Vagina (tissue), 2 donors: ENCODE results near the gene ABTB2. TPM values are rescaled to one million over a fixed set of nuclear protein-coding genes. Genes with fewer than 3 reads are reported as not detected.

Experiments
- DNase-seq, 2 donors: peaks; one replicate each; pipeline ENCODE4 v3.0.0-alpha.2; 2017; ENCODE audit errors: extremely low spot score in 2 of 2
- H3K27ac ChIP-seq: fragments of 200-600 bp; sonication (generic); one replicate; pipeline ENCODE4 v1.5.1; 2019
- H3K27me3 ChIP-seq: fragments of 200-600 bp; sonication (generic); one replicate; pipeline ENCODE4 v1.5.1; 2019
- H3K36me3 ChIP-seq, 2 donors: fragments of 200-600 bp; sonication (generic); one replicate each; pipeline ENCODE4 v1.5.1; 2017 to 2019
- H3K4me1 ChIP-seq: fragments of 200-600 bp; sonication (generic); one replicate; pipeline ENCODE4 v1.5.1; 2019
- H3K4me3 ChIP-seq, 2 donors: fragments of 200-600 bp; sonication (generic); 1 replicate in 1 of 2; 2 replicates in 1 of 2; pipeline ENCODE4 v1.5.1; 2016 to 2019
- H3K9me3 ChIP-seq: fragments of 200-600 bp; sonication (generic); one replicate; pipeline ENCODE4 v1.5.1; 2019
- POLR2A ChIP-seq, 2 donors: fragments of 450-650 bp; IDR thresholded peaks; one replicate each; pipeline ENCODE4 v1.6.1; 2017; ENCODE audit warnings: antibody characterized with exemption in 2 of 2, mild to moderate bottlenecking in 2 of 2, moderate library complexity in 2 of 2
- POLR2AphosphoS5 ChIP-seq, 2 donors: sonication (generic); formaldehyde crosslinking; IDR thresholded peaks; one replicate each; pipeline ENCODE4 v1.9.0; 2017; ENCODE audit warnings: antibody characterized with exemption in 2 of 2, mild to moderate bottlenecking in 2 of 2, low read depth in 1 of 2; ENCODE audit not compliant: insufficient read depth in 1 of 2
- intact Hi-C: fragments of 100-400 bp; cut with DNase I; formaldehyde crosslinking; loops from one replicate; pipeline ENCODE4 v1.15.1; 2023
- total RNA-seq: library from RNA; depleted of rRNA; stranded (reverse); fragments of >200 nt; gene quantifications from one replicate; pipeline ENCODE4 v1.2.3, GENCODE V29; 2016
- TF ChIP-seq, protein P1 (sequence below), 3 experiments: fragments of 450-650 bp in 2 of 3; fragments of 200-600 bp in 1 of 3; sonication (generic) in 1 of 3; IDR thresholded peaks; one replicate each; pipeline ENCODE4 v1.5.1; 2017 to 2019; ENCODE audit warnings: antibody characterized with exemption in 3 of 3, mild to moderate bottlenecking in 2 of 3, moderate library complexity in 2 of 3

Gene ABTB2
- total RNA-seq, 1 donor from 2014 or later: 10.8 TPM

DNA sequence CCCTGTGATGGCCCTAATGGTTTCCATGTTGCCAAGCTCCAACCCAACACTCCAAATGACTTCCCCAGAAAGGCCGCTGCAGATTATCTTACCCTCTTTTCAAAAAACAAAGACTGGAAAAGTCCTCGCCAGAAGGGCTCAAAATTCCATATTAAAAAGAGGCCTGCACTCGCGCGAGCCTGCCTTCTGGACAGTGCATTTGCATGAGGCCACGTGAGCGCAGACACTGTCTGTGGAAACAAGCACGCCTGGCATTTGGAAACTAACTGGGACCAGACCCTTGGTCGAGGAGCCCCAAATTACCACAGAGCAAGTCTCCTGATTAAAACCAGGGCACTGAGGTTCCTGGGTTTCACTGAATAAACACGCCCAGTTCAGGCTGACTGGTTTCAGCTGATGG, 42.9 kb downstream of the ABTB2 start:
- Histone ChIP-seq H3K36me3 (no peaks in the 10 kb centered on the region), H3K9me3 (no peaks in the 10 kb centered on the region), H3K4me1 (no peaks in the 10 kb centered on the region), H3K27me3 (no peaks in the 10 kb centered on the region), H3K4me3 (no peak overlapping the region), H3K27ac (no peak overlapping the region)
- TF ChIP-seq POLR2AphosphoS5 (IDR thresholded peaks at IDR 0.05; ENCODE audit: insufficient read depth in 1 of 2, low read depth in 1 of 2) (no peak), POLR2A (IDR thresholded peaks at IDR 0.05) (no peak)
- TF ChIP-seq, protein P1, sequence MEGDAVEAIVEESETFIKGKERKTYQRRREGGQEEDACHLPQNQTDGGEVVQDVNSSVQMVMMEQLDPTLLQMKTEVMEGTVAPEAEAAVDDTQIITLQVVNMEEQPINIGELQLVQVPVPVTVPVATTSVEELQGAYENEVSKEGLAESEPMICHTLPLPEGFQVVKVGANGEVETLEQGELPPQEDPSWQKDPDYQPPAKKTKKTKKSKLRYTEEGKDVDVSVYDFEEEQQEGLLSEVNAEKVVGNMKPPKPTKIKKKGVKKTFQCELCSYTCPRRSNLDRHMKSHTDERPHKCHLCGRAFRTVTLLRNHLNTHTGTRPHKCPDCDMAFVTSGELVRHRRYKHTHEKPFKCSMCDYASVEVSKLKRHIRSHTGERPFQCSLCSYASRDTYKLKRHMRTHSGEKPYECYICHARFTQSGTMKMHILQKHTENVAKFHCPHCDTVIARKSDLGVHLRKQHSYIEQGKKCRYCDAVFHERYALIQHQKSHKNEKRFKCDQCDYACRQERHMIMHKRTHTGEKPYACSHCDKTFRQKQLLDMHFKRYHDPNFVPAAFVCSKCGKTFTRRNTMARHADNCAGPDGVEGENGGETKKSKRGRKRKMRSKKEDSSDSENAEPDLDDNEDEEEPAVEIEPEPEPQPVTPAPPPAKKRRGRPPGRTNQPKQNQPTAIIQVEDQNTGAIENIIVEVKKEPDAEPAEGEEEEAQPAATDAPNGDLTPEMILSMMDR (IDR thresholded peaks at IDR 0.05): no peak
- no peak for DNase-seq
- intact Hi-C loops: no loop called here

DNA sequence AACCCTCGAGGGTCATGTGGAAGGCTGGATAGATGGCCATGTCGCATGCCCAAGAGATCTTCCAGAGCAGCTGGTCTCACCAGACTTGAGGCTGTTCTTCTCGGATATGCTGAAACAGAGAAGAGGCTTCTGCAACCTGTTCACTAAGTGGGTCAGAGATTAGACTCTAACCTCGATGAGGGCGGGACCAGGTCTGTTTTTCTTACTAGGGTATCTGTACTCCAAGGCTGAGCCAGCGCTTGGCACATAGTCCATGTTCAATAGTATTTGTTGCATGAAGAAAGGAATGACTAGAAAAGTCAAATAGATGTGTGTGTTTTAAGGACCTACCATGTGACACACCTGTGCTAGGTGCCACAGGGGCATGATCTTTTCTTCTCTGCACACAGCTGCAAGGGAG, 43.6 kb downstream of the ABTB2 start:
- intact Hi-C loops: no loop called here
- H3K27me3 ChIP-seq: no peaks in the 10 kb centered on the region
- no peaks in the 10 kb centered on the region for H3K36me3 ChIP-seq
- TF ChIP-seq, protein P1 (IDR thresholded peaks at IDR 0.05): no peak
- TF ChIP-seq POLR2A (IDR thresholded peaks at IDR 0.05): no peak
- no peak for TF ChIP-seq POLR2AphosphoS5 (IDR thresholded peaks at IDR 0.05; ENCODE audit: insufficient read depth in 1 of 2, low read depth in 1 of 2)
- no peak for DNase-seq
- H3K9me3 ChIP-seq: no peaks in the 10 kb centered on the region
- peaks cover 1% of the 10 kb centered on the region for H3K4me1 ChIP-seq
- no peak overlapping the region for H3K4me3 ChIP-seq
- no peak overlapping the region for H3K27ac ChIP-seq

DNA sequence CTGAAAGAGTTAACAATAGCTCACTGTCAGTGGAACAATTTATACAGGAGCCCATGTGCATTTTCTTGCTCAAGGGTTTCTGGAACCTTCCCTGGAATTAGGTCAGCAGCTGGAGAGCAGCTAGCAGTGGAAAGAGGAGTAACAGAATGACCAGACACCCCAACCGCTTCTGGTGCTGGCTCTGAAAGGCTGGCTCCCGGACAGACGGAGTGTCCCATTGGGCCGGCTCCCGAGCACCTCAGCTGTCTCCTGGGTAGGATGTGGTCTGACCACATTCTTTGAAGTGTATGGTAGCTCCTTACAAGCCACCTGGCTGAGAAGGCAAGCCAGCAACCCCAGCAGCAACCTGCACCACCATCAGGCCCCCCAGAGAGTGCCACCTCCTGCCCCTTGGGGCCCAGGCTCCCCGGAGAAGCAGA, 44.7 kb downstream of the ABTB2 start:
- intact Hi-C loops: no loop called here
- H3K4me3 ChIP-seq: no peak overlapping the region
- no peaks in the 10 kb centered on the region for H3K9me3 ChIP-seq
- DNase-seq: no peak
- peaks cover 6% of the 10 kb centered on the region for H3K4me1 ChIP-seq
- no peaks in the 10 kb centered on the region for H3K27me3 ChIP-seq
- H3K27ac ChIP-seq: no peak overlapping the region
- H3K36me3 ChIP-seq: no peaks in the 10 kb centered on the region
- TF ChIP-seq, protein P1 (IDR thresholded peaks at IDR 0.05): no peak
- TF ChIP-seq POLR2A (IDR thresholded peaks at IDR 0.05) (no peak), POLR2AphosphoS5 (IDR thresholded peaks at IDR 0.05; ENCODE audit: insufficient read depth in 1 of 2, low read depth in 1 of 2) (no peak)

DNA sequence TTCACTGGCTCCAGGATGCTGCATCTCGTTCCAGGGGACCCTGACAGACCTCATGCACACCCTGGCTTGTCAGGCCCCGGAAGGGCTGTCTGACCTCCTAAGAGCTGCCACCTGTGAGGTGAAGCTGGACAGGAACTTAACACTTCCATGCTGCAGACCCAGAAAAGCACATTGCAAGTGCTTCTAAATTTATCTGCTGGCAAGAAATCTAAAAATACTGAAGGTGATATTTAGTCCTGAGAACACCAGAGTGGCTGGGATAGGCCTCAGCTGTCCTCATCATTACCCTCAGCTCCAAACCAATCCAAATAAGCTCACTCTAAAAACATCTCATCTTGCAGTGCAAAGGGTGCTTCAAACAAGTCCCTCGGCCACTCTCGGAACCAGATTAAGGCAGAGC, 46.7 kb downstream of the ABTB2 start:
- no peak for DNase-seq
- TF ChIP-seq, protein P1 (IDR thresholded peaks at IDR 0.05): no peak
- no peak for TF ChIP-seq POLR2A (IDR thresholded peaks at IDR 0.05)
- no peak for TF ChIP-seq POLR2AphosphoS5 (IDR thresholded peaks at IDR 0.05; ENCODE audit: insufficient read depth in 1 of 2, low read depth in 1 of 2)
- Histone ChIP-seq H3K9me3 (no peaks in the 10 kb centered on the region), H3K4me3 (no peak overlapping the region), H3K4me1 (peaks cover 6% of the 10 kb centered on the region), H3K27me3 (no peaks in the 10 kb centered on the region), H3K27ac (no peak overlapping the region), H3K36me3 (no peaks in the 10 kb centered on the region)
- intact Hi-C loops: no loop called here

DNA sequence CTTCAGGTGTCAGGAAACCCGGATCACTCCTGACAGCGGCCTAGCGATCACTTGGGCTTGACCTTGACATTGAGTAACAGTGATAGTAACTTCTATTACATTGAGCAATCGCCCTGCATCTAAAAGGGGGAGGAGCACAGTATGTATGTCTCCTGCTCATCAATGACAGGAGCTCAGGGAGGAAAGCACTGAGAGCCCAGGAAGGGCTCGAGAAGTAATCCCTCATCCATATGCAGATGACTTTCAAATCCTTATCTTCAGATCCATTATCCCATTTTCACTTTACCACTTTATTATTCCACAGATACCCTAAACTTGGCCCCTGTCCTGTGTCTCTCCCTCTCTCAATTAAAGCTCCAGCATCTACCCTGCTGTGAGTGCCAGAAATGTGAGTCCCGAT, 47.8 kb downstream of the ABTB2 start:
- Histone ChIP-seq H3K4me1 (peaks cover 6% of the 10 kb centered on the region), H3K4me3 (no peak overlapping the region), H3K36me3 (no peaks in the 10 kb centered on the region), H3K9me3 (no peaks in the 10 kb centered on the region), H3K27me3 (no peaks in the 10 kb centered on the region), H3K27ac (no peak overlapping the region)
- TF ChIP-seq POLR2A (IDR thresholded peaks at IDR 0.05) (no peak), POLR2AphosphoS5 (IDR thresholded peaks at IDR 0.05; ENCODE audit: insufficient read depth in 1 of 2, low read depth in 1 of 2) (no peak)
- TF ChIP-seq, protein P1 (IDR thresholded peaks at IDR 0.05): no peak
- intact Hi-C loops: no loop called here
- DNase-seq: no peak
